ENCODE results near the gene KCNAB2.

The KCNAB2 gene

DNA sequence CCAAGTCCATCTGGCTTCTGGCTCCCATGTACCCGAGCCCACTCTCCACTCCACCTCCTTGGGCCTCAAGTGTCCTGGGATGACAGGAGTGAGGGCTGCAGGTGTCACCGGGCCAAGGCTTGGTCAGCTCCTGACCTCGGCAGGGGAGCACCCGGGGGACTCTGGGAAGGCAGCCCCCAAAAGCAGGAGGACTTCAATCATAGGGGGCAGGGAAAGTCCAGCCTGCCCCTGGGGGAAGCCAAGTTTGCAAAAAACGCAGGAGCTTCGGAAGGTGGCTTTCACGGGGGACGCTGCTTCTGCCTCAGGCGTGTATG is 56.8 kb downstream of the KCNAB2 start:
- intact Hi-C loops (cut with DNase I), result no loop called here
- peak in 2 of 10 donors; percentile 63 to 68 for DNase-seq

DNA sequence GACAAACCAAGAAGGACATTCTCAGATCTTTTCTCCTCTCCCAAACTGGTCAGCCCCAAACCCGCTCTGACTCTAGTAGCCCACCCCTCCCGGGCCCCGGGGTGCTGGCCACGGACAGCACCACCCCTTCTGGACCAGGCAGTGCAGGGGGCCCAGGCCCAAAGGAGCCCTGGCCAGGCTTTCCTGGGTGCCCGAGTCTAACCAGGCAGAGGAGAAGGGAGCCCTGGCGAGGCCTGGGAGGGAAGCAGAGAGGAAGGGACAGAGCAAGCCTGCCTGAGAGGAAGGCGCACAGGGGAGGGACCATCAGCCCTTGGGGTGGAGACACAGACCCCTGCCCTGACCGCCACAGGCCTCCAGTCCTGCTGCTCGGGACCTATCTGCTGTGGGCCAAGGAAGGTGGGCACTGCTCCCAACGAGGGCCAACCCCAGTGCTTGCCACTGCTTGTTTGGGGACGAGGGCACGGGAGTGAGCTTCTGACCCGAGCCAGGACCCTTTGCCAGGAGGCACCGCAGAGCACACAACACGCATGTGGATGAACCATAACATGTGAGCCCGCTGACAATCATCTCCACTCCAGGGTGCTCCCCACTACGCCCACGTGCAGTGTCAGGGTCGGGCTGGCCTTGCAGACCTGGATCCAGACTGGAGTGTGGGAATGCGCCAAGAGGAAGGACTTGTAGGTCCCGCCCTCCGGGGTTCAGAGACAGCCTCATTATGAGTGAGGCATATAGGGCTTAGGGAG is 57.6 kb downstream of the KCNAB2 start:
- intact Hi-C loops (cut with DNase I), result no loop called here
- peak in 4 of 10 donors; percentile 25 to 73 (median 66) for DNase-seq

DNA sequence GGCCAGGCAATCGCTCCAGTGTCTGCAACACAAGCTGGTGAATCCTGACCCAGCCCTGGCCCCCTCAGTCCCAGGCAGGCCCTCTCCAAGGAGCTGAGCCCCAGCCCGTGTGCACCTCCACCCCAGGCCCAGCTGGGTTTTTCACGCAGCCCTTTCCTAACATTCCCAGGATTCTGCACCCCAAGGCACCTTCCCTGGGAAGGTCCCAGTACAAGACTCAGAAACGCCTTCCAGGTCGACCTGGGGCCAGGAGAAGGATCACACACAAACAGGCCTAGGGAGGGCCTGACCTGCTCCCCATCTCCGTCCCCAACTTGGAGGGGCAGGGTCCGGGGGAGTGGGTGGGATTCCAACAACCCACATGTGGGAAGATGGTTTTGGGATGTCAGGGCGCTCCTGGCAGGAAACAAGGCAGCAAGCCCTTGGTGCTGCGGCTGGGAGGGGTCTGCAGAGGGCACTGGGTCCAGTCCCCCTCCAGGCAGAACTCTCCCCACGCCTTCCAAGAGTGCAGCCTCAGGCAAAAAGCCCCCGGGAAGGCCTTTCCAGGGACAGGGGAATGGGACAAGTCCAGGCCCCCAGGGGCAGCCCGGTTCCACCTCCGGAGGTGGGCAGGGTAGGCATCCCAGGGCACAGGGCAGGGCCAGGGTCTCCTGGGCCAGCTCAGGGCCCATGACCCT is 58.3 kb downstream of the KCNAB2 start:
- peak in 4 of 10 donors; percentile 18 to 67 (median 58) for DNase-seq

DNA sequence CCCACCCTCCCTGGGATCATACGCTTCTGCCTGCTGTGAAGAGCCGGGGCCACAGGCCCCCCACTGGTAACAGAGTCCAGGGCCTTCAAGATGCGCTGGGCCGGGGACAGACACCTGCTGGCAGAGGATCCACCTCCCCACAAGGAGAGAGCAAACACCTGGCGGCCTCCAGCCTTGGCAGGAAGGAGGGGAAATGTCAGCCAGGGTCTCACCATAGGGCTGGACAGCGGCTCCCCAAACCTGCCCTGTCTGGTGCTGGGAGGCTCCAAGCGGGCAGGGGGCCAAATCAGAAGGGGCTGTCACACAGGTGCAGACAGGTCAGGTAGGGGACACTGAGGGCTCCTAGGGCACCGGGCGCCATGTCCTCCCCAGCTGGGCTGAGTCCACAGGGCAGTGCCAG is 58.9 kb downstream of the KCNAB2 start:
- peak in 4 of 10 donors; percentile 8 to 75 (median 55) for DNase-seq
- intact Hi-C loops (cut with DNase I), result no loop called here

More for the DNA sequence above, 58.3 kb downstream of the KCNAB2 start:
- intact Hi-C loops (cut with DNase I), result no loop called here

DNA sequence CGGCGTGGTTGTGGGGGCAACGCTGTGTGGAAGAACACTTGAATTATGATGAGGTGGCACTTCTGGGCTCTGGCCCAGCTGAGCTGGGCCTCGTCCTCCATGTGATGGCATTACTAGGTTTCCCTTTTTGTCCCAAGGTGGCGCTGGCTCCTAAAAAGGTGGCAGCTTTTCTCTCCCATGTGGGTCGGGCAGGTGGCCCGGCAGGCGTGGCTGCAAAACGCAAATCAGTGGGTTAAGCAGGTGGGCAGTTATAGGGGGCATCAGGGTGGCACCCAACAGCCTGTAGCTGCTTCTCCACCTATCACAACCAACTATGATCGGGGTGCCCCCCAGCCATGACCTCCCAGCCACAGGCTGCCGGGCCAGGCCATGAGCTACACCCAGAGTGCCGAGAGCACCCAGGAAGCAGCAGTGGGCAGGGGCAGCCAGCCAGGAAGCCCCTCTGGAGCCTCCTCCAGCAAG is 59.6 kb downstream of the KCNAB2 start:
- intact Hi-C loops (cut with DNase I), result no loop called here
- DNase-seq, result peak in 5 of 10 donors; percentile 35 to 92 (median 64)

DNA sequence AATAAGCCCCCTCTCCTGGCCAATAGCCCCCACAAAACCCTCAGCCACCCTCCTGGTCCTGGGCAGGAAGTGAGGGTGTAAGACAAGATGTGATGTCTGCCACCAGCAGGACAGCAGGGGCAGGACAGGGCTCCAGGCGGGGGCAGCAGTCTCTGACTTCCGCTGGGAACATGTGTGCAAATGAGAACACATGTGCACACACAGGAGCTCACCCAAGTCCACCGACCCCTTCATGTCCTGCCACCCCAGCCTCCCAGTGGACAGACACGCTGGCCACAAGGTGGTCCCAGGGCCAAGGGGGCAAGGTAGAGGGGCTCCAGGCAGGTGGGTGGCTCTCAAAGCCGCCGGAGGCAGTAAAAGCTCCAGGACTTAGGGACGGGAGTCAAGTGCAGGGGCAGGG is 60.1 kb downstream of the KCNAB2 start:
- intact Hi-C loops (cut with DNase I), result no loop called here
- peak in 4 of 10 donors; percentile 27 to 78 (median 68) for DNase-seq

DNA sequence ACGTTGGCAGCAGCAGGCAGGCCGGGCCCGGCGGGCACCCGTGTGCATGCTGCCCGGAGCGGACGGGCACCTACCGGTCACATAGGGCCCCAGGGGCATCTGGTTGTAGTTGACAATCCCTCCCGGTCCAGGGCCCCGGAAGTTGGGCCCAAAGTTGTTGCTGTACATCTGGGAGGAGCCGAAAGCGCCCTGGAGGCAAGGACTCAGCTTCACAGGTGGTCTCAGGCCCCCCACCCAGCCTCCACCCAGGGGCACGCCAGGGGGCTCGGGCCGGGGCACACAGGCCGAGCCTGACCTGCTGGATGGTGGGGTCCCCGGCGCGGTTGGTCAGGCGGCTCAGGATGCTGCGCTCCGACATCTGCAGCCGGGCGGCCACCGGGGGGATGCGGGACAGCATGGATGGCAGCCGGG is 60.6 kb downstream of the KCNAB2 start:
- intact Hi-C loops (cut with DNase I), result no loop called here
- peak in 4 of 10 donors; percentile 27 to 77 (median 63) for DNase-seq

DNA sequence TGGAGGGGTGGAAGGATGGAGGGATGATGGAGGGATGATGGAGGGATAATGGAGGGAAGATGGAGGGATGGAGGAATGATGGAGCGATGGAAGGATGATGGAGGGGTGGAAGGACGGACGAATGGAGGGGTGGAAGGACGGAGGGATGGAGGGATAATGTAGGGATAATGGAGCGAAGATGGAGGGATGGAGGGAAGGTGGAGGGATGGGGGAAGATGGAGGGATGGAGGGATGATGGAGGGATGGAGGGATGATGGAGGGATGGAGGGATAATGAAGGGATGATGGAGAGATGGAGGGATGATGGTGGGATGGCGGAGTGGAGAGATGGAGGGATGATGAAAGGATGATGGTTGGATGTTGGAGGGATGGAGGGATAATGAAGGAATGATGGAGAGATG is 61.3 kb downstream of the KCNAB2 start:
- intact Hi-C loops (cut with DNase I), result no loop called here
- peak in 1 of 10 donors; percentile 3 for DNase-seq

DNA sequence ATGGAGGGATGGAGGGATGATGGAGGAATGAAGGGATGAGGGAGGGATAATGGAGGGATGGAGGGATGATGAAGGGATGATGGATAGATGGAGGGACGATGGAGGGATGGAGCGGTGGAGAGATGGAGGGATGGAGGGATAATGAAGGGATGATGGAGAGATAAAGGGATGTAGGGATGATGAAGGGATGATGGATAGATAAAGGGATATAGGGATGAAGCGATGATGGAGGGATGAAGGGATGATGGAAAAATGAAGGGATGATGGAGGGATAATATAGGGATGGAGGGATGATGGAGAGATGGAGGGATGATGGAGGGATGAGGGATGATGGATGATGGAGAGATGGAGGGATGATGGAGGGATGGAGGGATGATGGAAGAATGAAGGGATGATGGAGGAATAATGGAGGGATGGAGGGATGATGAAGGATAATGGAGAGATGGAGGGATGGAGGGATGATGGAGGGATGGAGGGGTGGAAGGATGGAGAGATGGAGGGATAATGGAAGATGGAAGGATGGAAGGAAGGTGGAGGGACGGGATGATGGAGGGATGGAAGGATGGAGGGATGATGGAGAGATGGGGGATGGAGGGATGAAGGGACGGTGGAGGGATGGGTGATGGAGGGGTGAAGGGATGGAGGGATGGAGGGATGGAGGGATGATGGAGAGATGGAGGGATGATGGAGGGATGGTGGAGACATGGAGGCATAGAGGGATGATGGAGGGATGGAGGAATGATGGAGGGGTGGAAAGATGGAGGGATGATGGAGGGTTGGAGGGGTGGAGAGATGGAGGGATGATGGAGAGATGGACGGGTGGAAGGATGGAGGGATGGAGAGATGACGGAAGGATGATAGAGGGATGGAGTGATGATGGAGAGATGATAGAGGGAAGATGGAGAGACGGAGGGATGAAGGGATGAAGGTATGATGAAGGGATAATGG is 62.0 kb downstream of the KCNAB2 start:
- DNase-seq, result no peak
- intact Hi-C loops (cut with DNase I), result no loop called here

DNA sequence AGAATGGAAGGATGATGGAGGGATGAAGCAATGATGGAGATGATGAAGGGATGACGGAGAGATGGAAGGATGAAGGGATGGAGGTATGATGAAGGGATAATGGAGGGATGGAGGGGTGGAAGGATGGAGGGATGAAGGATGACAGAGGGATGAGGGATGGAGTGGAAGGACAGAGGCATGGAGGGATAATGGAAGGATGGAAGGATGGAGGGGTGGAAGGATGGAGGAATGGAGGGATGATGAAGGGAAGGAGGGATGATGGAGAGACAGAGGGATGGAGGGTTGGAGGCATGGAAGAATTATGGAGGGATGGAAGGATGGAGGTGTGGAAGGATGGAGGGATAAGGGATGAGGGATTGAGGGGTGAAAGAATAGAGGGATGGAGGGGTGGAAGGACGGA is 62.8 kb downstream of the KCNAB2 start:
- intact Hi-C loops (cut with DNase I), result no loop called here
- no peak for DNase-seq

DNA sequence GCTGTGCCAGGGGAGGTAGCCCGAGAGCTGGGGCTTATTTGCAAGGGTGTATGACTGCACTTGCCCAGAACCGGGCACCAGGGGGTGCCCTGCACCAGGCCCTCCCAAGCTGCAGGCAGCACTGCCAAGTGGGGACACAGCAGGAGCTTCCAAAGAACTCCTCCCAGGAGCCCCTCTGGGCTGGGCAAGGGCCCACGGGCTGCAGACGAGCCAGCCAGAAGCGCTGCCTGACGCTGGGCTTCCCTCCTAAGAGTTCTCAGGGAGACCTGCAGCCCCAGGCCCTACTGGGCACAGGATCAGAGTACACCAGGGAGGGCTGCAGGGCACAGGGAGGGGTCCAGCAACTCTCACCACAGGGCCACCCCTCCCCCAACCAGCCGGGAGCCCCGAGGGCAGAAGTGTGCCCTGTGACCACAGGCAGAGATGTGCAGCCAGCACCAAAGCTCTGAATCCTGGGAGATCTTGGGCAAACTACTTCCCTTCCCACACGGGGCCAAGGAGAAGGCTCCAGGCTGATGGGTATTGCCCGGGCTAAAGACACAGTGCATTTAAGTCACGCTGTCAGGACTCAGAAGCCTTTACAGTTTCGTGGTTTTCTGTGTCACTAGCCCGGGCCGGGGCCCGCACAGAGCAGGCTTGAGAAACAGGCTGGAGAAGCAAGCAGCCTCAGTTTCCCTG is 63.4 kb downstream of the KCNAB2 start:
- peak in 4 of 10 donors; percentile 30 to 92 (median 72) for DNase-seq
- intact Hi-C loops (cut with DNase I), result no loop called here

DNA sequence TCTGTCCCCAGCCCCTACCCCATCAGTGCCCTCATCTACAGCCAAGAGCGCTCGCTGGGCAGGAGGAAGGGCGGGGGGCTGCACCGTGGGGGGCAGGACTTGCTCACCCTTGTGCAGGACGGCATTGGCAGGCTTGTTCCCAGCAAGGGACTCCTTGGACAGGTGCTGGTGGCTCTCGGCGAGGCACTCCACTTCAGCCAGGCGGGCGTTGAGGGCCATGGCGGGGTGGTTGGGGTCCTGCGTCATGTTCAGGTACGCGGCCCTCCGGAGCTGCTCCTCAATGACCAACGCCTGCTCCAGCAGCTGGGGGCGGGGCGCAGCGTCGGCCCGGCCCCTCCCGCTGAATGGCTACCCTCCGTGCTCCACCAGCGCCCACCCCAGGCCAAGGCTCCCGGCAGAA is 64.0 kb downstream of the KCNAB2 start:
- peak in 4 of 10 donors; percentile 24 to 83 (median 50) for DNase-seq
- intact Hi-C loops (cut with DNase I), result no loop called here

DNA sequence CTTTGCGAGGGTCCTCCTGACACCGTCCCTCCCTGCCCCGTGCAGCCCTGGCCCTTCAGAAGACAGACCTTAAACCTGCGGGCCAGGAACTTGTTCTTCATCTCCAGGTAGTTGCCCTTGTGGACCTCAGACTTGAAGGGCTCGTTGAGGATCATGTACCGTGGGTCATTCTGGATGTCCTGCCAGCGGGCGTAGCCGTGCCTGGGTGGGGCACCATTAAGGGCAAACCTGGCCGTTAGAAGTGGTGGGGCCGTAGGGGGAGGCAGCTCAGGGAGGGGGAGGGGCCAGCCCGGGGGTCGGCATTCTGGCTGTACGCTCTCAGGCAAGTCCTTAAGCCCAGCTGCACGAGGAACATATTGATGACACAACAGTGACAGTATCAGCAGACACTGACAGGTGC is 64.6 kb downstream of the KCNAB2 start:
- peak in 2 of 10 donors; percentile 34 to 46 for DNase-seq
- intact Hi-C loops (cut with DNase I), result no loop called here

DNA sequence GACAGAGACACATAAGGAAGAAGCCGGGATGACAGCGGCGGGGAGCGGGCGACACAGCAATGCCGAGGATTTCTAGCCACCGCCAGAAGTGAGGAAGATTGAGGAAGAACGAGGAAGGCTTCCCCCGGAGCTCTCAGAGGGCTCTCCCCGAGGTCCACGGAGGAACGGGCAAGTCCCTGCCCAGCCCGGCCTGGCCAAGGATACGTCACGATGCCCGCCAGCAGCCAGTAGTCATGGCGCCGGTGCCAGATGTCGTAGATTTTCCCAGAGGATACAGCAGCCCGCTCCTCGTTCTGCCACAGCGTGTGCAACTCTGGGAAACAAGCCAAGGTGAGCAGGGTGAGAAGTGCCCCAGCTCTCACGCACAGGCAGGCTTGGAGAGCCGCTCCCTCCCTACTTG is 65.9 kb downstream of the KCNAB2 start:
- intact Hi-C loops (cut with DNase I), result no loop called here
- peak in 4 of 10 donors; percentile 19 to 85 (median 76) for DNase-seq

DNA sequence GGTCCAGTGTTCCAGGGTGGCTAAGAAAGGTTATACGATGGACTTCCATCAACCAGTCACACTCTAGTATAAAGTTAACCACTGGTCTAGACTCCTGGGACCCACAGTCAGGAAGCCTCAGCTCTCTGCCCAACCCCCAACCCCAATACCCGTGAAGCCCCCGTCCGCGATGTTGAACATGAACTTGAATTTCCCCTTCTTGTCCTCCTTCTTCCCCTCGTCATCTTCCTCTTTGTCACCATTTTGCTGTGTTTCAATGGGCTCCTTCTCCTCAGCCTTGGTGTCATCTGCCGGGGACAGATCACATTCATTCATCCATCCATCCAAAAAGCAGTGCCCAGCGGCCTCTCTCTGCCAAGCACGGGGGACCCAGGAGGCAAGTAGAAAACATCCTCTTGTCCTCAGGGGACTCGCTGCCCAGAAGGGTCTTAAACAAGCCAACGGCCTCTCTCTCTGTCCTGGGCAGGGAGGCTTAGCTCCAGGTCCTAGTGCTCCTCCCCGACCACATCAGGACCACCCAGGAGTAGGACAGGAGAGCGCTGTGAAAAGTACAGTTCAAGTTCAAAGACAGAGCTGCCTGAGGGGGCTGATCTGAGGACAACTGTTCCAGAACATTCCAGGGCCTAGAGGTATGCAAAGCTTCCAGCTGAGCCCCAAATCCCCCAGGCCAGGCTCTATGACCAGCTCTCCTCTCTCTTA is 66.5 kb downstream of the KCNAB2 start:
- peak in 2 of 10 donors; percentile 38 to 48 for DNase-seq
- intact Hi-C loops (cut with DNase I), result no loop called here

DNA sequence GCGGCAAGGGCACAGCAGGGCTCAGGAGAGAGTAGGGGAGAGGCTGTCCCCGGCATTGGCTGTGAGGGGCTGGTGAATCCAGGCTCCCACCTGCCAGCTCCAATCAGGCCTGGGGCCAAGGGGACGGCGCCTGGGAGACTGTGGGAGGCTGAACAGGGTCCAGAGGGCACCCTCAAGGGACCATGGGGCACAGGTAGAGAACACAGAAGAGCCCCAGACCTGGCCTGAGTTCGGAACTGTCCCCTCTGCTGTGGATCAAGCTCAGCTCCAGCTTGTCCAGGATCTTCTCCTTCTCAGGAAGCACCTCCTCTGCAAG is 67.0 kb downstream of the KCNAB2 start:
- peak in 4 of 10 donors; percentile 9 to 68 (median 44) for DNase-seq
- intact Hi-C loops (cut with DNase I), result no loop called here

DNA sequence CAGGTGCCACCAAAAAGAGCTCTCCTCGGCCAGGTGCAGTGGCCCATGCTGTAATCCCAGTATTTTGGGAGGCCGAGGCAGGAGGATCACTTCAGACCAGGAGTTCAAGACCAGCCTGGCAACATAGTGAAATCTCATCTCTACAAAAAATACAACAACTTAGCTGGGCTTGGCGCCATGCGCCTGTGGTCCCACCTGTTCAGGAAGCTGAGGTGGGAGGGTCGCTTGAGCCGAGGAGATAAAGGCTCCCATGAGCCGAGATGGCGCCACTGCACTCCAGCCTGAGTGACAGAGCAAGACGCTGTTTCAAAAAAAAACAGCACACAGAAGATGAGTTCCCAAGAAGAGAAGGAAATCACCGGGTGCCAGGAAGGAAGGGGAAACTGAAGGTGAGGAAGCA is 67.4 kb downstream of the KCNAB2 start:
- intact Hi-C loops (cut with DNase I), result no loop called here
- peak in 3 of 10 donors; percentile 2 to 37 (median 29) for DNase-seq

DNA sequence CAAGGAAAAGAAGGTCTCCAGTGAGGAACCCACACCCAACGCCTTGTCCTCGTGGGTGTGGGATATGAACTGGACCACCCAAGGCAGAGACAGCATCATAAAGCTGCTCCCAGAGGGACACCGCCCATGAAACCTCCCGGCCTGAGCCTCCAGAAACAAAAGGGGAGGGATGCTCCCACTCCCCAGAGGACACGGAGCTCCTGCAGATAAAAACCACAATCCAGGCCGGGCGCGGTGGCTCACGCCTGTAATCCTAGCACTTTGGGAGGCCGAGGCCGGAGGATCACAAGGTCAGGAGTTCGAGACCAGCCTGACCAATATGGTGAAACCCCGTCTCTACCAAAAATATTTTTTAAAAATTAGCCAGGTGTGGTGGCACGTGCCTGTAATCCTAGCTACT is 68.1 kb downstream of the KCNAB2 start:
- intact Hi-C loops (cut with DNase I), result no loop called here
- peak in 4 of 10 donors; percentile 24 to 81 (median 52) for DNase-seq

DNA sequence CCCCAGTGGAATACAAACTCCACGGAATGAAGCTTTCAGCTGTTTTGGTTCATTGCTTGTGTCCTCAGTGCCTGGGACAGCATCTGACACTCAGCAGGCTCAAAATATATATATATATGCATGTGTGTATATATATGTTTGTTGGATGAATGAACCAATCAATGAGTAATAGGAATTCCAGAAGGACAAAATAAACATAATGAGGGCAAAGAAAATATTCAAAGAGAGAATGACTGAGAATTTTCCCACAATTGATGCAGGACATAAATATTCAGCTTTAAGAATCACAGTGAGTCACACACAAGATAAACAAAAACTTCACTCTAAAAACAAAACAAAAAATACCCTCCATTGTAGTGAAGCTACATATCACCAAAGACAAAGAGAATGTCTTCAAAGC is 70.4 kb downstream of the KCNAB2 start:
- no peak for DNase-seq
- intact Hi-C loops (cut with DNase I), result no loop called here

DNA sequence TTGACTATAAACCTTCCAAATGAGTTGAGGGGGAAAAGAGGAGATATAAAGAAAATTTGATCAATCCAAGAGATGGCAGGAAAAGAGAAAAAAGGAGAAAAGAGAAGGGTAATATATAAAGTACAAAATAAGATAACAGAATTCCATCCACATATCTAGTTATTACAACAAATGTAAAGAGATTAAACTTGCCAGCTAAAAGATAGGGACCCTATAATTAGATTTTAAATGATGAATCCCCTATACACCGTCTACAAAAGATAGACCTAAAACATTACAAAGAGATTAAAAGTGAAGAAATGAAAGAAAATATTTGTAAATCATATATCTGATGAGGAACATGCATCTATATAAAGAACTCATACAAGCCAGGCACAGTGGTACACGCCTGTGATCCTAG is 71.4 kb downstream of the KCNAB2 start:
- intact Hi-C loops (cut with DNase I), result no loop called here
- DNase-seq, result no peak
